B cell (primary cell): ENCODE data around the gene MLH1. TPM values are rescaled to one million over a fixed set of nuclear protein-coding genes. Genes with fewer than 3 reads are reported as not detected.

Experiments used
- ATAC-seq: fragments of 200-7000 bp; cut with Tn5 transposase; one replicate; pipeline ENCODE4 v1.10.0; 2021; ENCODE audit warnings: low read depth, mild to moderate bottlenecking, moderate number of reproducible peaks, moderate library complexity
- CTCF ChIA-PET: fragments of 350-600 bp; sonication (Branson Sonifier 250); formaldehyde crosslinking; loops from one replicate; lab custom pipeline; 2021; ENCODE audit warnings: antibody characterized with exemption, inconsistent platforms; lab: Charles Lee
- POLR2A ChIA-PET: fragments of 350-600 bp; sonication (Branson Sonifier 250); formaldehyde crosslinking; loops from one replicate; lab custom pipeline; 2021; ENCODE audit warnings: antibody characterized with exemption; lab: Charles Lee
- DNase-seq: peaks from one replicate; pipeline ENCODE4 v3.0.0; 2013
- H2AFZ ChIP-seq: 2 replicates; pipeline ENCODE4 v1.6.1; 2012; ENCODE audit warnings: mild to moderate bottlenecking, low read depth, low read length; ENCODE audit not compliant: insufficient read depth, poor library complexity, severe bottlenecking
- H3K27ac ChIP-seq, 2 donors: 1 replicate in 1 of 2; 2 replicates in 1 of 2; pipeline ENCODE4 v1.5.1; 2012 to 2013; ENCODE audit warnings: low read length in 2 of 2, mild to moderate bottlenecking in 2 of 2, moderate library complexity in 1 of 2
- H3K27me3 ChIP-seq, 4 experiments: fragments of 200-600 bp in 1 of 4; sonication (generic) in 1 of 4; replicated peaks in 1 of 4; 1 replicate in 2 of 4; 2 replicates in 2 of 4; pipeline versions ENCODE4 v1.6.1 to v1.7.0; 2013 to 2016; ENCODE audit warnings: low read length in 3 of 4, mild to moderate bottlenecking in 2 of 4, mixed read lengths in 1 of 4, moderate library complexity in 1 of 4; ENCODE audit not compliant: insufficient read depth in 4 of 4, control insufficient read depth in 3 of 4; ENCODE audit errors: control extremely low read depth in 1 of 4
- H3K36me3 ChIP-seq, 2 experiments: replicated peaks in 1 of 2; 1 replicate in 1 of 2; 2 replicates in 1 of 2; pipeline versions ENCODE4 v1.6.1 to v1.7.1; 2013; ENCODE audit warnings: low read length in 1 of 2; ENCODE audit not compliant: insufficient read depth in 2 of 2, control insufficient read depth in 1 of 2; ENCODE audit errors: control extremely low read depth in 1 of 2, extremely low read depth in 1 of 2
- H3K4me1 ChIP-seq, 2 donors: fragments of 200-600 bp in 1 of 2; sonication (generic) in 1 of 2; 1 replicate in 1 of 2; 2 replicates in 1 of 2; pipeline versions ENCODE4 v1.5.1 to v1.6.1; 2013 to 2017; ENCODE audit warnings: low read length in 2 of 2; ENCODE audit not compliant: control insufficient read depth in 2 of 2, insufficient read depth in 2 of 2
- H3K4me2 ChIP-seq: replicated peaks from 2 replicates; pipeline ENCODE3; 2012; ENCODE audit warnings: mild to moderate bottlenecking, low read depth, low read length; ENCODE audit not compliant: poor library complexity, severe bottlenecking
- H3K4me3 ChIP-seq, 5 experiments: fragments of 200-600 bp in 1 of 5; sonication (generic) in 1 of 5; 1 replicate in 3 of 5; 2 replicates in 2 of 5; pipeline versions ENCODE4 v1.5.1 to v1.7.0; 2011 to 2016; ENCODE audit warnings: low read length in 4 of 5, mild to moderate bottlenecking in 4 of 5, low read depth in 2 of 5, control low read depth in 1 of 5, moderate library complexity in 1 of 5; ENCODE audit not compliant: insufficient read depth in 1 of 5; ENCODE audit errors: control extremely low read depth in 1 of 5, extremely low read depth in 1 of 5
- H3K79me2 ChIP-seq: fragments of 200-600 bp; sonication (generic); one replicate; pipeline ENCODE4 v1.6.0; 2016; ENCODE audit warnings: low read length; ENCODE audit not compliant: control insufficient read depth, insufficient read depth
- H3K9ac ChIP-seq: fragments of 200-600 bp; sonication (generic); 2 replicates; pipeline ENCODE4 v1.6.1; 2017; ENCODE audit warnings: mild to moderate bottlenecking, low read length, moderate library complexity
- H3K9me3 ChIP-seq, 3 donors: one replicate each; pipeline versions ENCODE4 v1.6.1 to v1.7.1; 2013; ENCODE audit warnings: low read length in 2 of 3; ENCODE audit not compliant: control insufficient read depth in 2 of 3, insufficient read depth in 1 of 3; ENCODE audit errors: control extremely low read depth in 1 of 3
- H4K20me1 ChIP-seq: 2 replicates; pipeline ENCODE4 v1.6.0; 2012; ENCODE audit warnings: mild to moderate bottlenecking, low read length; ENCODE audit not compliant: insufficient read depth, control insufficient read depth, poor library complexity, severe bottlenecking
- H3K27ac Mint-ChIP-seq: one replicate; pipeline ENCODE4 v1.8.0; 2021; ENCODE audit warnings: mixed read lengths
- H3K27me3 Mint-ChIP-seq: one replicate; pipeline ENCODE4 v1.8.0; 2021; ENCODE audit warnings: mixed read lengths
- H3K4me1 Mint-ChIP-seq: one replicate; pipeline ENCODE4 v1.8.0; 2021; ENCODE audit warnings: mixed read lengths
- H3K4me3 Mint-ChIP-seq: one replicate; pipeline ENCODE4 v1.8.0; 2021; ENCODE audit warnings: mixed read lengths
- H3K9me3 Mint-ChIP-seq: one replicate; pipeline ENCODE4 v1.8.0; 2022; ENCODE audit warnings: mixed read lengths; ENCODE audit not compliant: insufficient read depth
- CTCF ChIP-seq: fragments of 200-600 bp; IDR thresholded peaks from one replicate; pipeline ENCODE4 v1.8.0; 2022; ENCODE audit warnings: antibody characterized with exemption, mild to moderate bottlenecking
- EZH2 ChIP-seq: IDR thresholded peaks from 2 replicates; pipeline ENCODE4 v1.6.1; 2012; ENCODE audit warnings: borderline replicate concordance, low read depth, mild to moderate bottlenecking, moderate library complexity, low read length; ENCODE audit not compliant: insufficient read depth, poor library complexity, severe bottlenecking
- WGBS: methylation state at CpG from one replicate; pipeline ENCODE4 v1.1.5; 2013; ENCODE audit warnings: missing lambda C conversion rate; ENCODE audit not compliant: insufficient coverage; 5-methylcytosine and 5-hydroxymethylcytosine counted together
- intact Hi-C: fragments of 100-400 bp; cut with micrococcal nuclease; formaldehyde crosslinking; loops from one replicate; pipeline ENCODE4 v1.10.0; 2022
- polyA plus RNA-seq: library from polyadenylated mRNA; depleted of rRNA; stranded (reverse); fragments of >200 nt; gene quantifications from 2 replicates; pipeline ENCODE4 v1.2.3, GENCODE V29; 2012
- total RNA-seq, 2 donors: library from RNA; stranded (reverse); fragments of 120-200 nt in 1 of 2; gene quantifications; 1 replicate in 1 of 2; 2 replicates in 1 of 2; pipeline versions ENCODE4 v1.2.3 to v1.2.4, GENCODE V29; 2013 to 2022

MLH1 gene
- total and polyA plus RNA-seq, 2 donors (not counting 1 experiment from before 2014, with no cell fraction given) = 22.4 to 38.5 TPM

- CTCF ChIA-PET = no interaction called here
- TF ChIP-seq EZH2 (no peak), CTCF (no peak)
- no peak overlapping the region for H3K4me3 Mint-ChIP-seq
These were observed 93.6 kb downstream of the MLH1 start for GRCh38 chr3:37086918-37087317.

GRCh38 chr3:37087870-37088269, 94.6 kb downstream of the MLH1 start:
- no peak for ATAC-seq
- Histone ChIP-seq H3K9me3 (no peaks in the 10 kb centered on the region), H3K27ac (no peak overlapping the region), H3K4me2 (no peak overlapping the region), H4K20me1 (no peaks in the 10 kb centered on the region), H3K4me1 (no peaks in the 10 kb centered on the region), H2AFZ (no peak overlapping the region), H3K36me3 (peaks cover 4 to 8% of the 10 kb centered on the region in 2 experiments), H3K4me3 (no peak overlapping the region), H3K27me3 (no peaks in the 10 kb centered on the region), H3K79me2 (no peaks in the 10 kb centered on the region), H3K9ac (no peak overlapping the region)
- no peak overlapping the region for H3K27ac Mint-ChIP-seq
- TF ChIP-seq CTCF (no peak), EZH2 (no peak)
- intact Hi-C loops = no loop called here
- H3K9me3 Mint-ChIP-seq = no peaks in the 10 kb centered on the region
- no peaks in the 10 kb centered on the region for H3K27me3 Mint-ChIP-seq
- peaks cover 3% of the 10 kb centered on the region for H3K4me1 Mint-ChIP-seq
- H3K4me3 Mint-ChIP-seq = no peak overlapping the region
- CTCF ChIA-PET = interaction anchor here (1.3 kb wide), 1 partner anchor 126 kb away, joined by 4 read pairs; no protein-coding TSS in a partner anchor
- DNase-seq = no peak
- POLR2A ChIA-PET = no interaction called here
- no CpG with 5 or more reads among the region's 2 CpGs for WGBS

More at GRCh38 chr3:37086918-37087317, 93.6 kb downstream of the MLH1 start:
- H3K9me3 ChIP-seq = no peaks in the 10 kb centered on the region
- no peak overlapping the region for H3K27ac ChIP-seq
- H3K27me3 Mint-ChIP-seq = no peaks in the 10 kb centered on the region
- no peaks in the 10 kb centered on the region for H4K20me1 ChIP-seq
- H3K4me1 ChIP-seq = no peaks in the 10 kb centered on the region
- H3K4me2 ChIP-seq = no peak overlapping the region
- H3K9me3 Mint-ChIP-seq = no peaks in the 10 kb centered on the region
- no peak overlapping the region for H3K27ac Mint-ChIP-seq
- no peak overlapping the region for H3K9ac ChIP-seq
- no peaks in the 10 kb centered on the region for H3K27me3 ChIP-seq
- H3K79me2 ChIP-seq = no peaks in the 10 kb centered on the region
- H3K4me3 ChIP-seq = no peak overlapping the region
- intact Hi-C loops = no loop called here
- H3K36me3 ChIP-seq = peaks cover 0 to 15% of the 10 kb centered on the region in 2 experiments
- WGBS = 100% methylated on average over 4 of the region's 6 CpGs
- DNase-seq = no peak
- H2AFZ ChIP-seq = no peak overlapping the region
- POLR2A ChIA-PET = no interaction called here
- ATAC-seq = no peak
- H3K4me1 Mint-ChIP-seq = peaks cover 3% of the 10 kb centered on the region
